ENCODE results near the gene FOXN3.

DNA sequence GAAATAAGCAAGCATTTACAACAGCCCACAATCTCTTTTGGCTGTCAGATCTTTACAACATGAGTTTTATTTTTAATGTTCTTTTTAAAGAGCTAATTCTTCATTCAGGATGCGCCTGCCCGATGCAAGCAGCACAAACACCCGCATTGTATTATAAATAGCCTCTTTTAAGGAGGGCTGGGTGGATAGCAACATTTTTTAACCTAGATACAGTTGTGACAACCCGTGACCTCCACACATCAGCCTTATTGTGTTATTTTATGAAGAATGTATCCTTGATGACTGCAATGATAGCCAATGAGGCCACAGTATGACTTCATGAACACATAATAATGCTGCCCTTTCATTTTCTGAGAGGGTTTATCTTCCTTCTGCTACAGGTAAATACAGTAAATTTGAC is 173.7 kb downstream of the FOXN3 start:
- TF ChIP-seq CTCF (IDR thresholded peaks at IDR 0.05; ENCODE audit: low read depth, low read length) (no peak), EZH2phosphoT487 (IDR thresholded peaks at IDR 0.05; ENCODE audit: low read depth) (no peak)

Measured in OCI-LY3 (cell line).